RWPE1 (cell line): ENCODE results near the gene METTL21C.

Experiments used
- CTCF ChIA-PET: fragments of 350-600 bp; sonication (Branson Sonifier 250); formaldehyde crosslinking; extraction: SDS; loops from one replicate; lab custom pipeline; 2021; lab: Yijun Ruan, JAX
- POLR2A ChIA-PET: fragments of 400-600 bp; formaldehyde crosslinking; extraction: SDS; loops from one replicate; lab custom pipeline; 2020; ENCODE audit warnings: antibody characterized with exemption; ENCODE audit not compliant: low non-redundant PET; lab: Yijun Ruan, JAX
- DNase-seq: peaks from one replicate; pipeline ENCODE4 v3.0.0; 2012; ENCODE audit warnings: low spot score
- H3K27ac ChIP-seq: fragments of 450-650 bp; 2 replicates; pipeline ENCODE4 v1.5.1; 2017
- CTCF ChIP-seq: fragments of 450-650 bp; conservative IDR thresholded peaks from 2 replicates; pipeline ENCODE4 v1.5.1; 2017; ENCODE audit warnings: low read depth, mild to moderate bottlenecking

Gene METTL21C

GRCh38 chr13:102696465-102696864 is 1.6 kb upstream of the METTL21C start:
- ChIA-PET POLR2A (no interaction called here), CTCF (no interaction called here)
- DNase-seq: no peak
- H3K27ac ChIP-seq: no peak overlapping the region
- no peak for TF ChIP-seq CTCF

- ChIA-PET POLR2A (no interaction called here), CTCF (interaction anchor here (0.6 kb wide), 1 partner anchor 25 kb away, joined by 3 read pairs; no protein-coding TSS in a partner anchor)
- no peak overlapping the region for H3K27ac ChIP-seq
- TF ChIP-seq CTCF: no peak
- DNase-seq: no peak
Measured at GRCh38 chr13:102693776-102694175, 1.1 kb downstream of the METTL21C start.

- TF ChIP-seq CTCF: no peak
- POLR2A ChIA-PET: no interaction called here
- CTCF ChIA-PET: interaction anchor here (0.6 kb wide), 1 partner anchor 24 kb away, joined by 3 read pairs; no protein-coding TSS in a partner anchor
- H3K27ac ChIP-seq: no peak overlapping the region
- no peak for DNase-seq
Measured at GRCh38 chr13:102693250-102693649, 1.6 kb downstream of the METTL21C start.

GRCh38 chr13:102692491-102692826 is 2.4 kb downstream of the METTL21C start:
- DNase-seq: no peak
- CTCF ChIA-PET: no interaction called here
- no peak for TF ChIP-seq CTCF
- H3K27ac ChIP-seq: no peak overlapping the region
- POLR2A ChIA-PET: no interaction called here

GRCh38 chr13:102690883-102691282 is 4.0 kb downstream of the METTL21C start:
- CTCF ChIA-PET: no interaction called here
- no peak overlapping the region for H3K27ac ChIP-seq
- POLR2A ChIA-PET: interaction anchor here (0.9 kb wide), 1 partner anchor 12 kb away, joined by 3 read pairs; no protein-coding TSS in a partner anchor
- no peak for TF ChIP-seq CTCF
- no peak for DNase-seq

GRCh38 chr13:102688306-102688973 is 6.4 kb downstream of the METTL21C start:
- H3K27ac ChIP-seq: no peak overlapping the region
- ChIA-PET POLR2A (no interaction called here), CTCF (interaction anchor here (0.5 to 0.6 kb wide), 2 partner anchors 30 to 469 kb away, joined by 3 to 4 read pairs; no protein-coding TSS in a partner anchor)
- TF ChIP-seq CTCF: no peak
- DNase-seq: no peak
